Stimulated activated naive B cell treated with anti-CD40 and anti-IgM and Interleukin-4, amounts not matched to agents 10 μg/mL and 1 μg/mL and 100 μg/mL, for 72 hours (primary cell): ENCODE results near the gene KCTD17.

Source experiments
- ATAC-seq, 2 donors: fragments of 150-1000 bp; cut with Tn5 transposase; replicated peaks; 2 replicates each; pipeline ENCODE4 v1.10.0; 2021; ENCODE audit warnings: moderate library complexity in 1 of 2
- DNase-seq: peaks from one replicate; pipeline ENCODE4 v3.0.0; 2021
- H3K27ac Mint-ChIP-seq: one replicate; pipeline ENCODE4 v1.8.0; 2022; ENCODE audit warnings: mild to moderate bottlenecking, mixed read lengths
- H3K27me3 Mint-ChIP-seq, 2 donors: one replicate each; pipeline ENCODE4 v1.8.0; 2022; ENCODE audit warnings: mixed read lengths in 2 of 2
- H3K36me3 Mint-ChIP-seq, 2 donors: one replicate each; pipeline ENCODE4 v1.8.0; 2022; ENCODE audit warnings: mixed read lengths in 2 of 2, mild to moderate bottlenecking in 1 of 2
- H3K4me1 Mint-ChIP-seq, 2 donors: one replicate each; pipeline ENCODE4 v1.8.0; 2022; ENCODE audit warnings: mixed read lengths in 2 of 2, mild to moderate bottlenecking in 1 of 2
- H3K4me3 Mint-ChIP-seq, 2 donors: one replicate each; pipeline ENCODE4 v1.8.0; 2022; ENCODE audit warnings: mild to moderate bottlenecking in 2 of 2, mixed read lengths in 2 of 2, moderate library complexity in 1 of 2
- H3K9me3 Mint-ChIP-seq, 2 donors: one replicate each; pipeline ENCODE4 v1.8.0; 2022; ENCODE audit warnings: mixed read lengths in 2 of 2, mild to moderate bottlenecking in 1 of 2

The KCTD17 gene

DNA sequence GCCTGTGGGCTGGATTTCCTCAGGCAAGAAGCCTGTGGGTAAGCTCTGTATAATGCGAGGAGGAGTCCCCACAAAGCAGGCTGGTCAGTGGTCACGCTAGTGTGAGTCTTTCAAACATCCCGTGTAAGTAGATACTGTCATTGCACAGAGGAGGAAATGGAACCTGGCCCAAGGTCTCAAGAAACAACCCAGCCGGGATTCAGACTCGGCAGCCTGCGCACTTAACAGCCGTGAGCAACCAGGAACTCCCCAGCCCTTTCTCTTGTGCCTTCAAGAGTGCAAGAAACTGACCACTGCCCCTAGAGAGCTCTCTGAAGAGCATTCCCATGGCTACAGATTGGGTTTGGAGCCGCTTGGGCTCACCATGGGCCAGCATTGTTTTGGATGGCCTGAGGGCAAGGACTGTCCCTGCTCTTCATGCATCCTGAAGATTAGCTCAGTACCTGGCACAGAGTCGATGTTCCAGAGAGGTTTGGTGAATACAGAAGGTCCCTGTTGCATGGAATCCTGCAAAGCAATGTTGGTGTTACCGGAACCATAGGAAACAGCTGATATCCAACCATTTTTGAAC lies 26.0 kb upstream of the KCTD17 start:
- no peaks in the 10 kb centered on the region for H3K9me3 Mint-ChIP-seq
- ATAC-seq (no peak), DNase-seq (no peak)
- H3K4me1 Mint-ChIP-seq, result peaks cover 10 to 22% of the 10 kb centered on the region in 2 donors
- H3K36me3 Mint-ChIP-seq, result peaks cover 10 to 12% of the 10 kb centered on the region in 2 donors
- no peak overlapping the region for H3K27ac Mint-ChIP-seq
- H3K27me3 Mint-ChIP-seq, result no peaks in the 10 kb centered on the region
- no peak overlapping the region for H3K4me3 Mint-ChIP-seq

GRCh38 chr22:37026325-37026724 lies 25.2 kb upstream of the KCTD17 start:
- H3K27me3 Mint-ChIP-seq, result no peaks in the 10 kb centered on the region
- DNase-seq, result no peak

GRCh38 chr22:37027556-37027955 lies 24.0 kb upstream of the KCTD17 start:
- no peak overlapping the region for H3K4me3 Mint-ChIP-seq
- H3K9me3 Mint-ChIP-seq, result no peaks in the 10 kb centered on the region
- H3K4me1 Mint-ChIP-seq, result peaks cover 2 to 6% of the 10 kb centered on the region in 2 donors
- H3K27me3 Mint-ChIP-seq, result no peaks in the 10 kb centered on the region
- H3K36me3 Mint-ChIP-seq, result peaks cover 10 to 12% of the 10 kb centered on the region in 2 donors
- DNase-seq (no peak), ATAC-seq (no peak)
- no peak overlapping the region for H3K27ac Mint-ChIP-seq

More at GRCh38 chr22:37026325-37026724, 25.2 kb upstream of the KCTD17 start:
- Mint-ChIP-seq H3K4me1 (peaks cover 10 to 17% of the 10 kb centered on the region in 2 donors), H3K27ac (no peak overlapping the region), H3K9me3 (no peaks in the 10 kb centered on the region), H3K36me3 (peaks cover 10 to 12% of the 10 kb centered on the region in 2 donors), H3K4me3 (no peak overlapping the region)
- ATAC-seq, result no peak

- Mint-ChIP-seq H3K27me3 (no peaks in the 10 kb centered on the region), H3K4me3 (no peak overlapping the region), H3K4me1 (peaks cover 2 to 6% of the 10 kb centered on the region in 2 donors), H3K36me3 (peaks cover 10 to 12% of the 10 kb centered on the region in 2 donors), H3K27ac (no peak overlapping the region), H3K9me3 (no peaks in the 10 kb centered on the region)
- no peak for ATAC-seq
- DNase-seq, result no peak
Measured at GRCh38 chr22:37028692-37029674, 22.6 kb upstream of the KCTD17 start.

GRCh38 chr22:37030560-37031281 lies 20.8 kb upstream of the KCTD17 start:
- Mint-ChIP-seq H3K36me3 (peaks cover 4 to 5% of the 10 kb centered on the region in 2 donors), H3K27ac (no peak overlapping the region), H3K27me3 (peaks cover 0 to under 1% of the 10 kb centered on the region in 2 donors), H3K9me3 (no peaks in the 10 kb centered on the region), H3K4me3 (no peak overlapping the region), H3K4me1 (no peaks in the 10 kb centered on the region)
- DNase-seq, result no peak
- no peak for ATAC-seq

- Mint-ChIP-seq H3K4me3 (no peak overlapping the region), H3K4me1 (no peaks in the 10 kb centered on the region)
- DNase-seq, result no peak
Measured at GRCh38 chr22:37032134-37032534, 19.4 kb upstream of the KCTD17 start.

GRCh38 chr22:37032535-37033460 lies 18.7 kb upstream of the KCTD17 start:
- H3K4me3 Mint-ChIP-seq, result no peak overlapping the region
- H3K9me3 Mint-ChIP-seq, result no peaks in the 10 kb centered on the region
- no peak overlapping the region for H3K27ac Mint-ChIP-seq
- H3K4me1 Mint-ChIP-seq, result no peaks in the 10 kb centered on the region
- peaks cover 8 to 13% of the 10 kb centered on the region in 2 donors for H3K27me3 Mint-ChIP-seq
- DNase-seq (no peak), ATAC-seq (no peak)
- peaks cover 0 to 2% of the 10 kb centered on the region in 2 donors for H3K36me3 Mint-ChIP-seq

More at GRCh38 chr22:37032134-37032534, 19.4 kb upstream of the KCTD17 start:
- Mint-ChIP-seq H3K27me3 (peaks cover 1 to 7% of the 10 kb centered on the region in 2 donors), H3K36me3 (peaks cover 4 to 5% of the 10 kb centered on the region in 2 donors), H3K9me3 (no peaks in the 10 kb centered on the region), H3K27ac (no peak overlapping the region)
- no peak for ATAC-seq

GRCh38 chr22:37033605-37034430 lies 17.7 kb upstream of the KCTD17 start:
- DNase-seq (no peak), ATAC-seq (no peak)
- peaks cover 8 to 13% of the 10 kb centered on the region in 2 donors for H3K27me3 Mint-ChIP-seq
- H3K9me3 Mint-ChIP-seq, result no peaks in the 10 kb centered on the region
- H3K36me3 Mint-ChIP-seq, result peaks cover 0 to 2% of the 10 kb centered on the region in 2 donors
- H3K4me3 Mint-ChIP-seq, result no peak overlapping the region
- no peak overlapping the region for H3K27ac Mint-ChIP-seq
- no peaks in the 10 kb centered on the region for H3K4me1 Mint-ChIP-seq

DNA sequence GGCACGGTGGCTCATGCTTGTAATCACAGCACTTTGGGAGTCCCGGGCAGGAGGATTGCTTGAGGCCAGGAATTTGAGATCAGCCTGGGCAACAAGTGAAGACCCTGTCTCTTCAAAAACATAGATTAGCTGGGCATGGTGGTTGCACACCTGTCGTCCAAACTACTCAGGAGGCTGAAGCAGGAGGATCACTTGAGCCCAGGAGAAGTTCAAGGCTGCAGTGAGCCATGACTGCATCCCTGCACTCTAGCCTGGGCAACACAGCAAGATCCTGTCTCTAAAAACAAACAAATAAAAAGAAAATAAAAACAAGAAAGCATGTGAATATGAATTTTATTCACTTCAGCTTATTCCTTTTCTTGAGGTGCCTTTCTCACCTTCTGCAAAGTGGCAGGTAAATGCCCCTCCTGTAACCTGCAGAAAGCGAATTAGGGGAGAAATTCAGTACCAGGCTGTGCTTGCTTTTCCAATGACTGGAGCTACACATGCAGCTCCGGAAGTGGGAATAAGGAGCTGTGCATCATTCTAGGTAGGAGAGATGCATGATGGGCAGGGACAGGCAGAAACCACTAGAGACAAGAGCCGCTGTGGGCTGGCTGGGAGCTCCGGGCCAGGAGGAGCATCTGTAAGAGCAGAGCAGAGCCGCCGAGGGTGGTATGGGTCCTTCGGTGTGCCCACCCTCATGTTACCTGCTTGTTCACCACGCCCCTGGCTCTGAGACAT lies 14.7 kb upstream of the KCTD17 start:
- Mint-ChIP-seq H3K4me1 (peaks cover 0 to 1% of the 10 kb centered on the region in 2 donors), H3K36me3 (no peaks in the 10 kb centered on the region), H3K27me3 (peaks cover 8 to 23% of the 10 kb centered on the region in 2 donors), H3K9me3 (no peaks in the 10 kb centered on the region), H3K27ac (no peak overlapping the region), H3K4me3 (no peak overlapping the region)
- no peak for DNase-seq
- no peak for ATAC-seq

GRCh38 chr22:37037669-37038068 lies 13.9 kb upstream of the KCTD17 start:
- H3K36me3 Mint-ChIP-seq, result no peaks in the 10 kb centered on the region
- peaks cover 0 to 1% of the 10 kb centered on the region in 2 donors for H3K4me1 Mint-ChIP-seq
- no peak overlapping the region for H3K27ac Mint-ChIP-seq
- H3K9me3 Mint-ChIP-seq, result no peaks in the 10 kb centered on the region
- H3K4me3 Mint-ChIP-seq, result no peak overlapping the region
- peaks cover 9 to 23% of the 10 kb centered on the region in 2 donors for H3K27me3 Mint-ChIP-seq
- DNase-seq, result no peak
- no peak for ATAC-seq

DNA sequence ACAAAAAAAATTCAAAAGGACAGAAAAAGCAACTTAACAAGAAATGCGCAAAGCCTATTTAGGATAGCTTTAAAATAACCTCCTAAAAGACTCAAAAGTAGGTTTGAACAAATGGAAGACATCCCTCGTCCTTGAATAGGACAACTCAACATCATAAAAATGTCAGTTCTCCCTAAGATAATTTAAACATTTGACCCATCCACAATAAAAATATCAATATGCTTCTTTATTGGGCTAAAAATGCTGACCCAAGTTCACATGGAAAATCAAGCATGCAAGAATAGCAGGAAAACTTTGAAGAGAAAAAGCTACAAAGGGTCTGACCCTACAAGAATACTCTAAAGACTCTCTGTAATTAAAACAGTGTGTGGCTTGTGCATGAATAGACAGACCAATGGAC lies 12.1 kb upstream of the KCTD17 start:
- ATAC-seq (no peak), DNase-seq (no peak)
- Mint-ChIP-seq H3K27me3 (peaks cover 21 to 23% of the 10 kb centered on the region in 2 donors), H3K27ac (no peak overlapping the region), H3K36me3 (no peaks in the 10 kb centered on the region), H3K4me3 (no peak overlapping the region), H3K4me1 (peaks cover 5 to 7% of the 10 kb centered on the region in 2 donors), H3K9me3 (no peaks in the 10 kb centered on the region)

GRCh38 chr22:37043209-37043827 lies 8.2 kb upstream of the KCTD17 start:
- DNase-seq, result no peak
- no peaks in the 10 kb centered on the region for H3K9me3 Mint-ChIP-seq
- H3K27me3 Mint-ChIP-seq, result peaks cover 10 to 13% of the 10 kb centered on the region in 2 donors
- peaks cover 15 to 20% of the 10 kb centered on the region in 2 donors for H3K4me1 Mint-ChIP-seq
- H3K4me3 Mint-ChIP-seq, result no peak overlapping the region
- ATAC-seq, result no peak
- H3K36me3 Mint-ChIP-seq, result no peaks in the 10 kb centered on the region
- no peak overlapping the region for H3K27ac Mint-ChIP-seq
